G401 (cell line): Measurements from ENCODE around the gene STK26. TPM values are rescaled to one million over a fixed set of nuclear protein-coding genes. Genes with fewer than 3 reads are reported as not detected.
A peak's percentile ranks its signal among the peaks of the same experiment; 100 is the strongest.
"Not testable (repeated sequence)": the region's sequence is repeated elsewhere in the genome, so short reads cannot be mapped to it uniquely, and the experiment has no call there.

Experiments used
- DNase-seq: peaks from one replicate; pipeline ENCODE4 v3.0.0-alpha.2; 2015; ENCODE audit warnings: low spot score
- in situ Hi-C: cut with HindIII; loops from 2 replicates; pipeline ENCODE4 v1.10.0; 2016; ENCODE audit warnings: low sequenced_read_pairs, mixed read lengths
- total RNA-seq: library from RNA; depleted of rRNA; stranded (reverse); fragments of >200 nt; shearing (Covaris generic); gene quantifications from 2 replicates; pipeline ENCODE4 v1.2.3, GENCODE V29; 2014; rRNA removed

Gene STK26
- total RNA-seq, 1 experiment from 2014 or later, result 3.0 TPM

DNA sequence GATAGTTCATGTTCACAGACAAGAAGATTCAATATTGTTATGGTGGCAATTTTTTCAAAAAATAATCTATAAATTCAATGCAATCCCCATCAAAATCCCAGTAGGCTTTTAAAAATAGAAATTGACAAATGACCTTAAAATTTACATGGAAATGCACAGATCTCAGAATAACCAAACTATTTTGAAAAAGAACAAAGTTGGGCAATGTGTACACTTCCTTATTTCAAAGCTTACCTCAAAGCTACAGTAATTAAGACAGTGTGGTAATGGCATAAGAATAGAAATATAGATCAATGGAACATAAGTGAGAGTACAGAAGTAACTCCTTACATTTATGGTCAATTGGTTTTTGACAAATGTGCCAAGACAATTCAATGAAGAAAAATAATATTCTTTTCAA, 65.8 kb downstream of the STK26 start:
- in situ Hi-C loops, result no loop called here
- DNase-seq, result no peak

DNA sequence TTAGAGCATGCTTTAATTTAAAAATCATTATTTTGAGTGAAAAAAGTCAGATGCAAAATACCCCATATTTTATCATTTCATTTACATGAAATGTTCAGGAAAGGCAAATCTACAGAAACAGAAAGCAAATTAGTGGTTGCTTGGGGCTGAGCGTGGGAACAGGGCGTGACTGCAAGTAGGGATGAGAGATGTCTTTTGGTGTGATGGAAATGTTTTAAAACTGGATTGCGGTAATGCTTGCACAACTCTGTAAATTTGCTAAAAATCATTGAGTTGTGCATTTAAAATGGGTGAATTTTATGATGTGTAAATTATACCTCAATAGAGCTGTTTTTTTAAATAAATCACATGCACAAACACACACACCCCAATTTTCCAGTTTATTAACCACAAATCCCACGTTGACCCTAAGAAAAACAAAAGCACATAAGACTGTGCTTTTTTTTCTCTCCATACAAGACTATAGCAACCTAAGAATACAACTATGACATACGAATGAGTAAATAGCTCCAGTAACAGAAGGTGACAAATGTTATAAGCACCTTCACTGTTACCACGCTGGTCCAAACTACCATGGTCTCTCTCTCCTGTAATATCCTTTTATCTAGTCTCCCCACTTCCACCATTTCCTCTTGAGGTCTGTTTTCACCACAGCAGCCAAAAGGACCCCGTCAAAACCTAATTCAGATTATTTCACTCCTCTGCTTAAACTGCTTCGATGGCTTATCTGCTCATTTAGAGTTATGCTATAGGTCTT, 67.5 kb downstream of the STK26 start:
- DNase-seq, result no peak
- in situ Hi-C loops, result no loop called here

DNA sequence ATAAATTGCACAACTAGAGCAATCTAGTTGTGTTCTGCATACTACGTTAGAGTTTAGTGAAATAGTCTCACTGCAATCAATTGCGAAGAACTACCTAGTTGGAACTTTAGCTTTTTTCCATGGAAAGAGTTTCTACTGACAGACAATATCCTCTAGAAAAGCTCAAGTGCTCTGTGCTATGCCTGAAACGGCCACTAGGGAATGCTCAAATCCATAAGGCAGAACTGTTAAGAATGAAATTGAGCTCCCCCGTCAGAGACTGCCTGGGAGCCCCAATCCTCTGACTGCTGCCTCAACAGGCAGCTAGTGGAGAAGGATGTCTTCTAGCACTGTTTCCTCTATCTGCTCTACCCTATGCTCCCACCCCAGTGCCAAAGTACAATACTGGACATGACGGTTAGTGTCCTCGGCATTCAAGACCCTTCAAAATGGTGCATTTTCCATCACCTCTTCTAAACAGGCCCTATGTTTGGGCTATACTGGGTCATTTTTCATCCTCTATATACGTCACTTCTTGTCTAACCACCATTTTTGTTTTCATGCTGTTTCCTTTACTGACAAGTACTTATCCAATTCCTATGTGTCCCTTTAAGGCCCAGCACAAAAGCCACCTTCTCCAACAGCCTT, 69.5 kb downstream of the STK26 start:
- in situ Hi-C loops, result no loop called here
- DNase-seq, result peak; percentile 10

DNA sequence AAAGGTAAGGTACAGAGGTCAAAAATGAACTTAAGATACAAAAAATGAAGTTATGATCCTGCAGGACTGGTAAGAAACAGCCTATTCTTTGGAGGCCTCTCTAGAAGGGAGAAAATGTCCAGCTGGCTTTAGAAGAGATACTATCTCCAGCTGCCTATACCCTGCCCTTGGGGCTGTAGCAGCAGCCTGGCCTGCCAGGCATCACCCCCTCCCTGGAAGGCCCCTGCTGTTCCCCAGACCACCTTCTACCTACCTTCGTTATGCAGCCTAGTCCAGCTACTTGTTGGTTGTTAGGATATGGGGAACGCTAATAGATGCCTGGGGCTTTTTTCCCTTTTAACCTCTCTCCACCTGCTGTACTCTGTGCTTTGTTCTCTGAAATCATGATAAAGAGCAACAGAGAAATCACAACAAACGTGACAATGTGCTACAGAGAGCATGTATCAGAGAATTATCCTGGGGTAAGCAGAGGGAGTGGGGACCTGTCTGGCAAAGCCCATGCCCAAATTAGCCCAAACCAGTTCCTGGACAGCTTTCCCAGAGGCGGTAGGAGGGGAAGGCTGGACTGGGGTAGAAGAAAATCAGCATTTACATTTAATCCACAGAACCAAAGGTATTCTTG, 70.2 kb downstream of the STK26 start:
- in situ Hi-C loops, result no loop called here
- no peak for DNase-seq

DNA sequence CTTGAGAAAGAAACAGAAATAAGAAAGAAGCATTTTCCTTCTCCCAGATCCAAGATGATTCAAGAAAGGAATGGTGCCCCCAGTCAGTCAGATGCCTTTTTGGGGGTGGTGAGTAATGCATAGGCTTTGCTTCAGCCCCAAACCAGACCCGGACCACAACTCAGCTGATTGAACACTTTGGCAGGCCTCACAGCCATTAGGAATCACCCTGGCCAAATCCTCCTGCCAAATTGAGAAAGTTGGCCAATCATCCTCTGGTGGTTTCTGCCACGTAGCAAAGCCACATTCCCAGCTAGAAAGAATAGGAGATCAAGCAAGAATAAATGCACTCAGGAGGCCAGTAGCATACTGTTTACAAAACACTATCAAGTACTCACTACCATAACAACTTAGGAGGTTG, 71.1 kb downstream of the STK26 start:
- no peak for DNase-seq
- in situ Hi-C loops, result no loop called here

DNA sequence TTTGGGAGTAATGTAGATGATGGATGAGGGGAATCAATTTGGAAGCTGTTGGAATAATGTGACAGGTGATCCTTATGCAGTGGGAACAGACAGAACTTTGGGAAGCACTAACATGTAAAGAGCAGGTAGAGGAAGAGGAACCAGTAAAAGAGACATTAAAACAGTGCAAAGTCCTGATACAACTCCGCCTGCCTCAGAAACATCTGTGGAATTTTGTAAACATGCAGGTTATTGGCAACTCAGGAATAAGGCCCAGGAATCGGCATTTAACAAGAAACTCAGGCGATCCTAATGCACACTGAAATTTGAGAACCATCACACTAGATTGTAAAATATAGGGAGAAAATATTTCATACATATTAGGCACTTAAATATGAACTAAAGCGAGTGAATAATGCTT, 75.6 kb downstream of the STK26 start:
- DNase-seq, in situ Hi-C loops: not testable (repeated sequence)

DNA sequence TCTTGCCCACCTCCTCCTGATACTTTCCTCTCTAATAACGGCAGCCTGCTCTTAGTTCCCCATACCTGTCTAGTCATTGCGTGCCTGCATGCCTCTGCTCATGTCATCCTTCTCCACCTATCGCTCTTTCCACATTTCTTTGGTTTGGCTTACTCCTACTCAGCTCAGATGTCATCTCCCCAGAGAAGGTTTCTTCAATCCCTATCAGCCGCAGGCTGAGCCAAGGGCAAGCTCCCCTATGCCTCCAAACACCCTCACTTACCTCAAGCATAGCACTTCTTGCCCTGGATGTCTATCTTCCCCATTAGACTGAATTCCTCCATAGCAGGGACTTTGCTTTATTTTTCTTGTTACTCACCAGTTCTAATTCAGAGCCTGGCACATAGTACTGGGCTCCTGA, 78.1 kb downstream of the STK26 start:
- no peak for DNase-seq
- in situ Hi-C loops, result no loop called here

DNA sequence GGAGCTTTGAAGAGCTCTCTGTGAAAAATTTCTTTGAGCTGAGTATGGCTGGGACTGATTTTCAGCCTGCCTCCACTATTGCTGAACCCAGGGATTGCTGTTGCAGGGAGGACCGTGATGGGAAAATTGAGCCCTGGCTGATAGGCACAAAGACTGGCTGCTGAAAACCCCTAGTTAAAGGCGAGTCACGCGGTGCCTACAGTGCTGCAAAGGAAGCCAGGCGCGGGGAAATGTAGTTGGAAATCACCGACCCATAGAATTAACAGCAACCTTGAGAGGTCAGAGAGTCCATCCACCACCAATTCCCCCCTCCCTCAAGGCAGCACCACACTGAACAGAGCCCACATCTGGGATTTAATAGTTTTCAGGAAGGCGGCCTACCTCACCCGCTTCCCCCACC, 78.7 kb downstream of the STK26 start:
- in situ Hi-C loops, result no loop called here
- no peak for DNase-seq

DNA sequence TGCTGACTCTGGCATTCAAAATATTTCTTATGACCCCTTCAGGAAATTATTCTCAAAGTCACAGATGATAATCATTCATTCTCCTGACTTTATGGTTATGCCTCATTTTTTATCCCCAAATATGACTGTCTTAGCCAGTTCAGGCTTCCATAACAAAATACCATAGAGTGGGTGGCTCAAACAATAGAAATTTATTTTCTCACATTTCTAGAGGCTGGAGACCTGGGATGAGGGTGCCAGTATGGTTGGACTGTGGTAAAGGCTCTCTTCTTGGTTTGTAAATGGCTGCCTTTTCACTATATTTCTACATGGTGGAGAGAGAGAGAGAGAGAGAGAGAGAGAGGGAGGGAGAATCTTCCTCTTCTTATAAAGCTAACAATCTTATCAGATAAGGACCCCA, 84.2 kb downstream of the STK26 start:
- in situ Hi-C loops, result no loop called here
- DNase-seq, result no peak

DNA sequence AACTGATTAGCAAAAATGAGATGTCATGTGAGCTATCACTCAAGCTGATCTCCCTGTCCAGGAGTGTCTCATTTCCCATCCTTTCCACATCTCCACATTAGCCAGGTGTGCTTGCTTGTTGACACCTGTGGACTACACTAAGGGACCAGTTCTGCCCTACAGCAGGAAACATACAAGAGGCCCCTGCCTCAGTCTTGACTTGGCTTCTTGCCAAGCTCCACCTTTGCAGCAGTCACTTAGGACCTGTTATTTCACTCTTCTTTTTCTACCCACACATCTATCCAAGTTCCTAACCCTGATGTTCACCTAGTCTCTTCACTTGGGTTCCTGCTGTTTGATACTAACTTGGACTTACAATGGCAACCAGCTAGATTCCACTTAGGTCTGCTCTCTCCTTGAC, 91.5 kb downstream of the STK26 start:
- in situ Hi-C loops, result no loop called here
- DNase-seq, result no peak

DNA sequence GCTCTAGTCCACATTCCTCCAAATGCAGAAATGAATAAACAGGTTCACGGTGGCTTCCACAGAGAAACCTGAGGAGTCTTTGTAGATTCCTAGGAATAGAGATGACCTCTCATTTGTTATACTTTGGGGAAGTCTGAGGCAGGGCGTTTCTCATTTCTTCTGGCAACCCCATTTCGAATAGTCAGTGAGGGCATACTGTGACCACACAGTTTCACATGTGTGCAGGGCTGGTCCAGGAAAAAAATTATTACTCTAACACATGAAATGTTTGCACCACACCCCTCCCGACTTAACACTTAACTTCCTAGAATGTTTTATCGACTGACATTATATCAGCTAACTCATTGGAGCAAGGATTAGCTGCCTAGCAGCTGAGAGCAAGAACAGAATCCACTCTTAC, 92.7 kb downstream of the STK26 start:
- DNase-seq, result no peak
- in situ Hi-C loops, result no loop called here

DNA sequence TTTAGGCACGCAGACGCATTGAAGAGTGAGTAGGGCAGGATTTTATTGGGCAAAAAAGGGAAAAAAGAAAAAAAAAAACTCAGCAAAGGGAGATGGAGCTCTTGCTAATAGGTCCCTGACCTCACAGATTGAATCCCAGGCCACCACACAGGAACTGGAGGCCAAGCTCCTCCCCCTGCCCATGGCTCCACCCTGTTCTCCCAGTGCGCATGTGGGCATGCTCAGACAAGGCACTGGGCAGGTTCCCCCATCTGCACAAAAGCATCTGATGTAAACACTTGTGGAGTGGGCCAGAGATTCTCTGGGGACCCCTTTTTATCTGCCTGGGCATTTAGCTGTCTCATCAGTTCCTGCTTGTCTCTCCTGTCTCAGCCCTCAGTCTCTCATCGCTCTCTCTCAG, 95.3 kb downstream of the STK26 start:
- in situ Hi-C loops, result no loop called here
- DNase-seq, result no peak

DNA sequence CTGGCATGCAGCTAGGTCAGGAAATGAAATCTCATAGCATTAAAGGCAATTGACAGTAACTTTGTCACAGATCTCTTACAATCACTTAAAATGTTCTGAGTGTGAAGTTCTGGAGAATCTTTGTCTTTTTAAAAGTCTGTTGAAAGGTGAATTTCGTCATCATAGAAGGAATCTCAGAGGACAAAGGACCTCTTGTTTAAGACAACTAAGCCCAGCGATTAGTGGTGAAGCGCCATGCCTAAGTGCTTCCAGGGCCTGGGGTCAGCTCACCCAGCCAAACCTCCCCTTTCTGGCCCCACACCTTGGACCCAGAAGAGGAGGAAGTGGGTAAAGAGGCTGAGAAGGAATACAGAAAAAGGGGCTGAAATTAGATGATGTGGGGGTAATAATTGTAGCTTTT, 96.2 kb downstream of the STK26 start:
- in situ Hi-C loops, result no loop called here
- DNase-seq, result no peak

DNA sequence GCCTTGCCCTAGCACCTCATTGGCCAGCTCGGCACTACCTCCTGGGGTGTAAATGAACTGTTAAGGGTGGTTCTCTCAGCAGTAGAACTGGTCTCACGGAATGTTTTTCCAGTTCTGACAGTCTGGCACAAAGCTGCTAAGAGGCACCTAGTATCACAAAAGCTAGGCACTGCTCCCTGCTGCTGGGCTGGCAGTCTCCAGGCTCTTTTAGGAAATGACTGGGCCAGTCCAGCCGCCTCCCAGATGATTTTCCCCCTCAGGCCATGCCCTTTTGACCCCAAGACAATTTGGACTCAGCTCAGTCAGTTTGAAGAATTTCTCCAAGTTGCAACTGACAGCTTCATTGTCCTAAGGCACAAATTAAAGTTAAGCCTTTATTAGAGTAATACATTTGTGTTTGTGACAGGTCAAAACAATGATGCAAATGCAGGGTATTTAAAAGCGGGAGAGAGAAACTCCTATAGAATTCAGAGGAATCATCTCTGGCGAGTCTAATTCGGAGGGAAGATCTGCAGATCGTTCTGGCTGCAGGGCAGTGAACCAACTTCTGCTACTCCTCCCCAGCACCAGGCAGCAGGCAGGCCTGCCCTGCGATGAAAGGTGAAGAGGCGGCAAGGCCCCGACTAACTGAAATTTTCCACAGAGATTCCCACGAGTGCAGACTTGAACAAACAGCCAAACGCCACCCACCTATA, 96.9 kb downstream of the STK26 start:
- DNase-seq, result no peak
- in situ Hi-C loops, result no loop called here

DNA sequence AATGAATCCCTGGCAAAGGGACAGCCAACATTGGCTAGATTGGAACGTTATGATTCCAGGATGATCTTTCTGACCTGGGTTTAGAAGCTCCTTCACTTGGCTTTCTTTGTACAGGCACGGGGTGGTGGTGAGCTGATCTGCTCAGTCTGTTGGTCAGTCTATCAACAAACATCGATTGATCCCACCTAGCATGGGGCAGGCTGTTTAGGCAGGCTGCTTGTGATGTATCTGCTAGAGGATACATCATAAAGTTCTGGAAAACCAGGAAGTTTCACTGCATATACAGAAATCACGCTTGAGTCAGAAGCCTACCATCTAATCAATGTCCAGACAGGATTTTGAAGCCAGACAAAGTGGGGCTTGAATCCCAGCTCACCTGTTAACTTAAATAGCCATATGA, 97.8 kb downstream of the STK26 start:
- in situ Hi-C loops, result no loop called here
- no peak for DNase-seq

Other genes with a start within 250 kb of the STK26 start
- gene FRMD7, start 104.7 kb downstream of the STK26 start, total RNA-seq, result not detected in 2 replicates
- gene RAP2C, start 196.1 kb downstream of the STK26 start, total RNA-seq, result 14.8 and 22.6 TPM in 2 replicates